A549 (cell line): Measurements from ENCODE around the gene CLEC4E. TPM values are rescaled to one million over a fixed set of nuclear protein-coding genes. Genes with fewer than 3 reads are reported as not detected.

ENCODE experiments used
- ATAC-seq, 2 experiments: fragments of 200-7000 bp in 1 of 2; fragments of >200 bp in 1 of 2; cut with Nextera tagmentation in 1 of 2; cut with Tn5 transposase in 1 of 2; 3 replicates each; pipeline versions ENCODE4 v1.8.0 to v1.9.1; 2018 to 2020; ENCODE audit warnings: mild to moderate bottlenecking in 1 of 2, moderate library complexity in 1 of 2
- CTCF ChIA-PET: fragments of 300-600 bp; sonication (Branson Sonifier 250); formaldehyde crosslinking; extraction: SDS; loops from one replicate; lab custom pipeline; 2021; ENCODE audit warnings: antibody characterized with exemption, inconsistent platforms; lab: Yijun Ruan, JAX
- POLR2A ChIA-PET: fragments of 350-600 bp; formaldehyde crosslinking; extraction: SDS; loops from one replicate; lab custom pipeline; 2021; ENCODE audit warnings: antibody characterized with exemption, inconsistent platforms; lab: Yijun Ruan, JAX
- DNase-seq, 2 experiments: peaks; one replicate each; pipeline versions ENCODE4 v3.0.0 to v3.0.0-alpha.2; 2011 to 2016; ENCODE audit warnings: low read depth in 1 of 2, low spot score in 1 of 2
- FAIRE-seq: peaks from 2 replicates; lab custom pipeline; 2011; peaks lifted over from hg19 to GRCh38; lab: Jason Lieb, UNC
- H3K27ac ChIP-seq, 2 experiments: fragments of >200 bp; sonication (Bioruptor Twin); formaldehyde crosslinking; 3 replicates each; pipeline ENCODE4 v1.5.1; 2016 to 2017
- H3K4me1 ChIP-seq: fragments of >200 bp; sonication (Bioruptor Twin); formaldehyde crosslinking; 3 replicates; pipeline ENCODE4 v1.6.1; 2016
- H3K4me2 ChIP-seq: fragments of >200 bp; sonication (Bioruptor Twin); formaldehyde crosslinking; 3 replicates; pipeline ENCODE4 v1.6.1; 2016
- H3K4me3 ChIP-seq: fragments of >200 bp; sonication (Bioruptor Twin); formaldehyde crosslinking; 3 replicates; pipeline ENCODE4 v1.5.1; 2016
- H3K9me3 ChIP-seq: fragments of >200 bp; sonication (Bioruptor Twin); formaldehyde crosslinking; 3 replicates; pipeline ENCODE4 v1.6.1; 2016
- CBX2 ChIP-seq: fragments of 200-600 bp; sonication (generic); IDR thresholded peaks from 2 replicates; pipeline ENCODE4 v1.6.1; 2016; ENCODE audit warnings: low read depth, mild to moderate bottlenecking, borderline replicate concordance
- CBX8 ChIP-seq: fragments of 200-600 bp; sonication (generic); IDR thresholded peaks from 2 replicates; pipeline ENCODE4 v1.6.1; 2016
- CHD2 ChIP-seq: fragments of 150-350 bp; IDR thresholded peaks from 2 replicates; pipeline ENCODE4 v1.6.1; 2014; ENCODE audit warnings: low read length; ENCODE audit not compliant: partially characterized antibody
- CHD4 ChIP-seq: fragments of 200-600 bp; sonication (generic); IDR thresholded peaks from 2 replicates; pipeline ENCODE4 v1.6.1; 2016; ENCODE audit warnings: antibody characterized with exemption, mild to moderate bottlenecking, borderline replicate concordance
- FOSL2 ChIP-seq, 2 experiments: fragments of 450-650 bp in 1 of 2; fragments of >200 bp in 1 of 2; sonication (Bioruptor Twin) in 1 of 2; formaldehyde crosslinking; IDR thresholded peaks; 2 replicates each; pipeline versions ENCODE4 v1.5.0 to v1.6.1; 2016 to 2020; ENCODE audit warnings: mild to moderate bottlenecking in 1 of 2, moderate library complexity in 1 of 2
- HEYL ChIP-seq: fragments of 250-450 bp; sonication (Bioruptor Pico); IDR thresholded peaks from 2 replicates; pipeline ENCODE4 v1.8.0; 2021; ENCODE audit warnings: mild to moderate bottlenecking, moderate library complexity
- HOXA7 ChIP-seq: fragments of 250-450 bp; sonication (Bioruptor Pico); IDR thresholded peaks from 2 replicates; pipeline ENCODE4 v1.5.0; 2020; ENCODE audit warnings: mild to moderate bottlenecking, moderate library complexity
- HOXB5 ChIP-seq: fragments of 250-450 bp; sonication (Bioruptor Pico); IDR thresholded peaks from 2 replicates; pipeline ENCODE4 v1.5.0; 2020; ENCODE audit warnings: mild to moderate bottlenecking, moderate library complexity
- MAZ ChIP-seq: fragments of 150-350 bp; IDR thresholded peaks from 2 replicates; pipeline ENCODE4 v1.6.1; 2014; ENCODE audit warnings: antibody characterized with exemption, low read depth, low read length, borderline replicate concordance
- NR3C1 ChIP-seq: fragments of >200 bp; sonication (Bioruptor Twin); formaldehyde crosslinking; IDR thresholded peaks from 3 replicates; pipeline ENCODE4 v1.6.1; 2017
- RAD21 ChIP-seq, 2 experiments: fragments of >200 bp in 1 of 2; sonication (Bioruptor Twin) in 1 of 2; formaldehyde crosslinking in 1 of 2; IDR thresholded peaks in 1 of 2; conservative IDR thresholded peaks in 1 of 2; 2 replicates in 1 of 2; 3 replicates in 1 of 2; pipeline ENCODE4 v1.6.1; 2012 to 2018; ENCODE audit warnings: inconsistent platforms in 1 of 2
- RCOR1 ChIP-seq: fragments of 150-350 bp; IDR thresholded peaks from 2 replicates; pipeline ENCODE4 v1.6.1; 2014; ENCODE audit warnings: antibody characterized with exemption, low read length, low read depth
- RNF2 ChIP-seq: fragments of 200-600 bp; sonication (generic); IDR thresholded peaks from 2 replicates; pipeline ENCODE4 v1.6.1; 2016; ENCODE audit warnings: low read depth, mild to moderate bottlenecking, antibody characterized with exemption, moderate library complexity, borderline replicate concordance
- SREBF2 ChIP-seq: fragments of 450-650 bp; IDR thresholded peaks from 2 replicates; pipeline ENCODE4 v1.6.1; 2014; ENCODE audit warnings: mild to moderate bottlenecking, moderate library complexity
- TFCP2L1 ChIP-seq: fragments of 250-450 bp; sonication (Bioruptor Pico); IDR thresholded peaks from 2 replicates; pipeline ENCODE4 v1.5.0; 2021; ENCODE audit warnings: mild to moderate bottlenecking
- ZC3H11A ChIP-seq: fragments of 450-650 bp; IDR thresholded peaks from 2 replicates; pipeline ENCODE4 v1.6.1; 2014; ENCODE audit warnings: antibody characterized with exemption, mild to moderate bottlenecking
- WGBS: methylation state at CpG from one replicate; pipeline ENCODE4 v1.1.6; 2017; ENCODE audit errors: missing lambda C conversion rate; 5-methylcytosine and 5-hydroxymethylcytosine counted together
- polyA plus RNA-seq, 4 experiments: library from polyadenylated mRNA; depleted of rRNA in 3 of 4; stranded (reverse); fragments of >200 nt; fragmentation: RNase III in 1 of 4; extraction: RNeasy Plus Mini Kit Qiagen cat#74134 plus additional on column Dnase treatment in 1 of 4; gene quantifications; 2 replicates in 3 of 4; 3 replicates in 1 of 4; pipeline ENCODE4 v1.2.3, GENCODE V29; 2011 to 2017
- TF ChIP-seq, protein P1 (sequence below): IDR thresholded peaks from 2 replicates; pipeline ENCODE4 v1.6.1; 2012; ENCODE audit warnings: low read depth, borderline replicate concordance
- TF ChIP-seq, protein P2 (sequence below): fragments of >200 bp; sonication (Bioruptor Twin); formaldehyde crosslinking; IDR thresholded peaks from 3 replicates; pipeline ENCODE4 v1.6.1; 2016
- TF ChIP-seq, protein P3 (sequence below): fragments of >200 bp; sonication (Bioruptor Twin); formaldehyde crosslinking; IDR thresholded peaks from 2 replicates; pipeline ENCODE4 v1.6.1; 2016
- TF ChIP-seq, protein P4 (sequence below): fragments of 450-650 bp; IDR thresholded peaks from 2 replicates; pipeline ENCODE4 v1.6.1; 2014; ENCODE audit warnings: antibody characterized with exemption
- TF ChIP-seq, protein P5 (sequence below): IDR thresholded peaks from 2 replicates; pipeline ENCODE4 v1.6.1; 2012
- TF ChIP-seq, protein P6 (sequence below): fragments of 250-450 bp; sonication (Bioruptor Pico); IDR thresholded peaks from 2 replicates; pipeline ENCODE4 v1.5.0; 2021; ENCODE audit warnings: mild to moderate bottlenecking, moderate library complexity, borderline replicate concordance

CLEC4E gene
- polyA plus RNA-seq, 2 of the 4 experiments (the other 2 are of a cell fraction), result 0.06 TPM; not detected in 1

DNA sequence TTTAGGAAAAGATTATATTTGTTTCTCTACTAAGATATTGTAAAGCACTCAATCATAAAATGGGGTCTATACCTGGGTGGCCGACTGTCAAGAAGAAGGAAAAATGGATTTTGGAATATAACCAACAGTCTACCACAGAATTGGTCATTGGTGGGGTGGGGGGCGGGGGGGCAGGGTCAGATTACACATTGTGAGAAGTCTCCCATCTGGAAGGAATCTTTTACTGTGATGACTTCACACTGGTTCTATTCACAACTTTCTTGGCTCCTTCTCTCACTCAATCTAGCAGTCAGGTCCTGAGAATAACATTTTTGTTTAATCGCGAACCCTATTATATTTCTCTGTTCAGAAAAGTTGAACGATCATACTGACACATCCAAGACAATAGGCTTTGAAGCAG, 8.7 kb upstream of the CLEC4E start:
- 47% methylated on average over 5 of the region's 5 CpGs for WGBS
- Histone ChIP-seq H3K9me3 (no peaks in the 10 kb centered on the region), H3K4me1 (no peaks in the 10 kb centered on the region), H3K4me3 (no peak overlapping the region), H3K27ac (no peak overlapping the region), H3K4me2 (no peak overlapping the region)
- FAIRE-seq (no peak), ATAC-seq (no peak), DNase-seq (no peak)
- no peak for TF ChIP-seq CHD4
- TF ChIP-seq RAD21 (conservative IDR thresholded peaks at IDR 0.05 in 1 of 2, IDR thresholded peaks at IDR 0.05 in 1 of 2), result no peak
- TF ChIP-seq CBX2, result no peak
- TF ChIP-seq CBX8, result no peak
- no peak for TF ChIP-seq CHD2
- no peak for TF ChIP-seq NR3C1
- no peak for TF ChIP-seq RCOR1
- TF ChIP-seq RNF2, result no peak
- TF ChIP-seq, protein P1, sequence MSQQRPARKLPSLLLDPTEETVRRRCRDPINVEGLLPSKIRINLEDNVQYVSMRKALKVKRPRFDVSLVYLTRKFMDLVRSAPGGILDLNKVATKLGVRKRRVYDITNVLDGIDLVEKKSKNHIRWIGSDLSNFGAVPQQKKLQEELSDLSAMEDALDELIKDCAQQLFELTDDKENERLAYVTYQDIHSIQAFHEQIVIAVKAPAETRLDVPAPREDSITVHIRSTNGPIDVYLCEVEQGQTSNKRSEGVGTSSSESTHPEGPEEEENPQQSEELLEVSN, result no peak
- ChIA-PET CTCF (interaction anchor here (1.5 kb wide), 1 partner anchor 12 kb away, joined by 3 read pairs; no protein-coding TSS in a partner anchor), POLR2A (no interaction called here)

DNA sequence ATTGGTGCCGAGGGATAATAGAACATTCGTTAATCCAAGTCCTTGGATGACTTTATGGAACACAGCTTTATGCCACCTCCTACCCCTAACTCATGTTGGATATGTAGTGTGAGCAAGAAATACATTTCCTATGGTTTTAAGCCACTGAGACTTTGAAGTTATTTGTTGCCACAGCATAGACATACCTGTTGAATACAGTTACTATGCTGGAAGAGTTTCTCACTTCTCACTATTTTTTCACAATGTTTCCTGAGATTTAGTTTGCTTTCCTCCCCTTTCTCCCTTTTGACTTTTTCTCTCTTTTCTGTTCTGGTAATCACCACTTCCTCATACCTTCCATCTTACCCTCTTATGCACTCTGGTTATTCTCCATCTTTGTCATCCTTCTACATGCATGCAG, 7.5 kb upstream of the CLEC4E start:
- Histone ChIP-seq H3K9me3 (no peaks in the 10 kb centered on the region), H3K4me2 (no peak overlapping the region), H3K4me3 (no peak overlapping the region), H3K4me1 (no peaks in the 10 kb centered on the region), H3K27ac (no peak overlapping the region)
- FAIRE-seq (no peak), DNase-seq (no peak), ATAC-seq (no peak)
- TF ChIP-seq FOSL2 (IDR thresholded peaks at IDR 0.05), result no peak
- TF ChIP-seq FOSL2 (CRISPR knock-in tag; IDR thresholded peaks at IDR 0.05), result no peak
- TF ChIP-seq HEYL (CRISPR knock-in tag), result no peak
- TF ChIP-seq MAZ, result no peak
- no peak for TF ChIP-seq TFCP2L1 (CRISPR knock-in tag)
- no peak for TF ChIP-seq SREBF2
- TF ChIP-seq HOXA7 (CRISPR knock-in tag), result no peak
- TF ChIP-seq HOXB5, result no peak
- TF ChIP-seq, protein P2, sequence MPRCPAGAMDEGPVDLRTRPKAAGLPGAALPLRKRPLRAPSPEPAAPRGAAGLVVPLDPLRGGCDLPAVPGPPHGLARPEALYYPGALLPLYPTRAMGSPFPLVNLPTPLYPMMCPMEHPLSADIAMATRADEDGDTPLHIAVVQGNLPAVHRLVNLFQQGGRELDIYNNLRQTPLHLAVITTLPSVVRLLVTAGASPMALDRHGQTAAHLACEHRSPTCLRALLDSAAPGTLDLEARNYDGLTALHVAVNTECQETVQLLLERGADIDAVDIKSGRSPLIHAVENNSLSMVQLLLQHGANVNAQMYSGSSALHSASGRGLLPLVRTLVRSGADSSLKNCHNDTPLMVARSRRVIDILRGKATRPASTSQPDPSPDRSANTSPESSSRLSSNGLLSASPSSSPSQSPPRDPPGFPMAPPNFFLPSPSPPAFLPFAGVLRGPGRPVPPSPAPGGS, result no peak
- TF ChIP-seq, protein P3, sequence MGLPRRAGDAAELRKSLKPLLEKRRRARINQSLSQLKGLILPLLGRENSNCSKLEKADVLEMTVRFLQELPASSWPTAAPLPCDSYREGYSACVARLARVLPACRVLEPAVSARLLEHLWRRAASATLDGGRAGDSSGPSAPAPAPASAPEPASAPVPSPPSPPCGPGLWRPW, result no peak
- TF ChIP-seq, protein P4, sequence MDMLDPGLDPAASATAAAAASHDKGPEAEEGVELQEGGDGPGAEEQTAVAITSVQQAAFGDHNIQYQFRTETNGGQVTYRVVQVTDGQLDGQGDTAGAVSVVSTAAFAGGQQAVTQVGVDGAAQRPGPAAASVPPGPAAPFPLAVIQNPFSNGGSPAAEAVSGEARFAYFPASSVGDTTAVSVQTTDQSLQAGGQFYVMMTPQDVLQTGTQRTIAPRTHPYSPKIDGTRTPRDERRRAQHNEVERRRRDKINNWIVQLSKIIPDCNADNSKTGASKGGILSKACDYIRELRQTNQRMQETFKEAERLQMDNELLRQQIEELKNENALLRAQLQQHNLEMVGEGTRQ, result no peak
- no peak for TF ChIP-seq ZC3H11A
- TF ChIP-seq, protein P5, sequence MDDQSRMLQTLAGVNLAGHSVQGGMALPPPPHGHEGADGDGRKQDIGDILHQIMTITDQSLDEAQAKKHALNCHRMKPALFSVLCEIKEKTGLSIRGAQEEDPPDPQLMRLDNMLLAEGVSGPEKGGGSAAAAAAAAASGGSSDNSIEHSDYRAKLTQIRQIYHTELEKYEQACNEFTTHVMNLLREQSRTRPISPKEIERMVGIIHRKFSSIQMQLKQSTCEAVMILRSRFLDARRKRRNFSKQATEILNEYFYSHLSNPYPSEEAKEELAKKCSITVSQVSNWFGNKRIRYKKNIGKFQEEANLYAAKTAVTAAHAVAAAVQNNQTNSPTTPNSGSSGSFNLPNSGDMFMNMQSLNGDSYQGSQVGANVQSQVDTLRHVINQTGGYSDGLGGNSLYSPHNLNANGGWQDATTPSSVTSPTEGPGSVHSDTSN, result no peak
- TF ChIP-seq, protein P6, sequence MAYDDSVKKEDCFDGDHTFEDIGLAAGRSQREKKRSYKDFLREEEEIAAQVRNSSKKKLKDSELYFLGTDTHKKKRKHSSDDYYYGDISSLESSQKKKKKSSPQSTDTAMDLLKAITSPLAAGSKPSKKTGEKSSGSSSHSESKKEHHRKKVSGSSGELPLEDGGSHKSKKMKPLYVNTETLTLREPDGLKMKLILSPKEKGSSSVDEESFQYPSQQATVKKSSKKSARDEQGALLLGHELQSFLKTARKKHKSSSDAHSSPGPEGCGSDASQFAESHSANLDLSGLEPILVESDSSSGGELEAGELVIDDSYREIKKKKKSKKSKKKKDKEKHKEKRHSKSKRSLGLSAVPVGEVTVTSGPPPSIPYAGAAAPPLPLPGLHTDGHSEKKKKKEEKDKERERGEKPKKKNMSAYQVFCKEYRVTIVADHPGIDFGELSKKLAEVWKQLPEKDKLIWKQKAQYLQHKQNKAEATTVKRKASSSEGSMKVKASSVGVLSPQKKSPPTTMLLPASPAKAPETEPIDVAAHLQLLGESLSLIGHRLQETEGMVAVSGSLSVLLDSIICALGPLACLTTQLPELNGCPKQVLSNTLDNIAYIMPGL (CRISPR knock-in tag), result no peak
- TF ChIP-seq RCOR1, result no peak
- ChIA-PET CTCF (interaction anchor here (0.9 to 1.3 kb wide), 2 partner anchors 18 to 92 kb away, joined by 3 read pairs; no protein-coding TSS in a partner anchor), POLR2A (no interaction called here)
- WGBS, result 49% methylated on average over 2 of the region's 2 CpGs
